GM04504 (cell line): ENCODE data around the gene PZP.
"Not testable (repeated sequence)": the region's sequence is repeated elsewhere in the genome, so short reads cannot be mapped to it uniquely, and the experiment has no call there.

ENCODE experiments used
- DNase-seq: peaks from one replicate; pipeline ENCODE4 v3.0.0-alpha.2; 2012; ENCODE audit warnings: low read depth

The PZP gene

DNA sequence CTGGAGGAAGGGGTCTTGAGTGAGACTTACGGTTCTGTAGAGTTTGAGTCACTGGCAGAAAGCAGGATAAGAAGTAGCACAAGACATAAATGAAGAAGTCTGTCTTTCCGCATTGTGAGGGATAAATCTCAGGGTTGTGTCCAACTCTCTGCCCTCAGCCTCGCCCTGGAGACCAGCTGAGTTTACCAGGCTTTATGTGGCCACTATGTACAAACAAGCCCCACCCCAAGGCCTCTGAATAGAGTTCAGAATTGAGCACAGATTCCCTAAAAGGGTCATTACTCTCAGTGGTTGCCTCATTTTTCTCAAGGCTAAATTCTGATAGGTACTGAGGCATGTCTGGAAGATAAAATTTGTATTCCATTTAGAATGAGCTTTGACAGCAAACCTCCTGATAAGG, at the start of gene PZP:
Gene PZP (minus strand): TSS at position 167 of the 400 bp plus-strand sequence. CDS start 54 bp downstream, at position 113.
- DNase-seq: no peak

DNA sequence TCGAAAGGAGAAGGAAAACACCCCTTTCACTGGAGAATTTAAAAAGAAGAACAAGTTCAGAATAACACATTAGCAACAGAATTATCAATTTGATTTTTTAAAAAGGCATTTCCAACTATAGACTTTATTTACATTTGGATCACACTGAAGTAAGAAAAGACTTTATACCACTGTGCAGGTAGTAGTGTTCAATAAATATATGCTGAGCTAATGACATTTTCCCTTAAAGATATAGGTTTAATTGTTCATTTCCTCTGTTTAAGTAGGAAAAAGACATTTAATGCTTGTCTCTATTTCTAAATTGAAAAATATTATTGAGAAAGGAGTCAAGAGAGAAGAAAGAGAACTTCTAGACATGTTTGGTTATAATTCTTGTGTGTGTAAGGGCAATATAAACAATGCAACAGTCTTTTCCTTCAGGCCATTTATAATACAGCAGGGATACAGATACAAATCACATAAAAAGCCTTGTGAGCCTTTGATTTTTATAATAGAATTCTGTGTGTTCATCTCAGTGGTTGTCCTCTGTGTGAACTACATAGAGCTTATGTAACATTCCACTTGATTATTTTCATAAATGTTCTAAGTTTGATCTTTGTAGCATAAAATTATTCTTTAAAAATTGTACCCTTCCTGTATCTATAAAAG, 48.7 kb upstream of the PZP start:
- DNase-seq: no peak

DNA sequence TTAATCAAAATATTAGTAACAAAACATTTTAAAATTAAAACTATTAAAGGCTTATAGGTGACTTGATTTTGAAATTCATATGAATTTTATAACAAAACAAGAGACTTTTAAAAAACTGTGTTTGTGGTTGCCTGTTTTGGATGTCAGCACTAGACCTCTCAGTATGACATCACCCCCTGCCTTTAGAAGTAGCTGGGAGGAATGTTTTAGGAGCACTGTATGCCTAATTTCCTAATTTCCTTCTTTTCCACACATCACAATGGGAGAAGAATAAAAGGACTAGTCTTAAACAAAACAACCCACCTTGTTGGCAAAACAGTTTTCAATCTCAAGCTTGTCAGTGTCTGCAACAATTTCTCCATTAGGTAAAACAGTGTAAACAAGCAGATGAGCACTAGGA, 48.1 kb upstream of the PZP start:
- DNase-seq: no peak

DNA sequence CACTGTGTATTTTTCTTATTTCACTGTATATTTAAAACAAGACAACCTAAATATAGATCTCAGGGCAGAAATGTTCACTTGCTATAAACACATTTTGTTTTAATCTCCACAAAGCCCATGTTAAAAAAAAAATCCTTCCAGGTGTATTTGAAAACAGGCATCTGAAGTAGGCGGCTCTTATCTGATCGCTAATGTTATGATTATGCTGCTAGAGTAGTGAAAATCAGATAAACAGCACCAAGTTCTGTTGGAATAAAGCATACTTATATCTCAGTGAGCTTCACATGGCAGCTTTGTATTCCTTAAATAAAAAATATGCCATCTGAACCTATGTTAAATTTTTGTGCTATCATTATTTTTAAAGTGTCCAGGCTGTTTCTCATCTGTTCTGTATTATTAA, 47.6 kb upstream of the PZP start:
- no peak for DNase-seq

DNA sequence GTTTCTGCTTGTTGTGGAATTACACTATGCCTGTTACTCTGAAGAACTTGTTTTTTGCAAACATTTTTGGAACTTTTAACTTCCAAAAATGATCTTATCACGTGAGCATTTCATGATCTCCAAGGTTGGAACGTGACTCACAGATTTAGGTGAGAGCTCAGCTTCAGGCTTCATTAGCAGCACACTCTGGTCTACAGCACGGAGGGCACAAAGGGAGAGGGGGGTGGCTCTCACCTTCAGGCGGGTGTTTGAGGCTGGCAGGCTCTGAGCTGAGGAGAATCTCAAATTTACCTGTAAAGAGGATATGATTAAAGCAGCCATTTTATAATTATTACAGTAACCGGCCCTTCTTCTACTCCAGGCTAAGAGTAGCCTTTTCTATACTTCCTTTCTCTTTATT, 45.3 kb upstream of the PZP start:
- no peak for DNase-seq

DNA sequence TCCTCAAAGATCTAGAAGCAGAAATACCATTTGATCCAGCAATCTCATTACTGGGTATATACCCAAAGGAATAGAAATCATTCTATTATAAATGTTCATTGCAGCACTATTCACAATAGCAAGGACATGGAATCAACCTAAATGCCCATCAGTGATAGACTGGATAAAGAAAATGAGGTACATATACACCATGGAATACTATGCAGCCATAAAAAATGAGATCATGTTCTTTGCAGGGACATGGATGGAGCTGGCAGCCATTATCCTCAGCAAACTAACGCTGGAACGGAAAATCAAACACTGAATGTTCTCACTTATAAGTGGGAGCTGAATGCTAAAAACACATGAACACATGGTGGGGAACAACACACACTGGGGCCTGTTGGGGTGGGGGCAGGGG, 44.6 kb upstream of the PZP start:
- not testable (repeated sequence) for DNase-seq

DNA sequence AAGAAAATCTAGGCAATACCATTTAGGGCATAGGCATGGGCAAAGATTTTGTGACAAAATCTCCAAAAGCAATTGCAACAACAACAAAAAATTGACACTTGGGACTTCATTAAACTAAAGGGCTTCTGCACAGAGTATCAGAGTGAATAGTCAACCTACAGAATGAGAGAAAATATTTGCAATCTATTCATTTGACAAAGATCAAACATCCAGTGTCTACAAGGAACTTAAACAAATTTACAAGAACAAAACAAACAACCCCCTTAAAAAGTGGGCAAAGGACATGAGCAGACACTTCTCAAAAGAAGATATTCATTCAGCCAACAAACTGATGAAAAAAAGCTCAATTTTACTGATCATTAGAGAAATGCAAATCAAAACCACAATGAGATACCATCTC, 44.1 kb upstream of the PZP start:
- no peak for DNase-seq

DNA sequence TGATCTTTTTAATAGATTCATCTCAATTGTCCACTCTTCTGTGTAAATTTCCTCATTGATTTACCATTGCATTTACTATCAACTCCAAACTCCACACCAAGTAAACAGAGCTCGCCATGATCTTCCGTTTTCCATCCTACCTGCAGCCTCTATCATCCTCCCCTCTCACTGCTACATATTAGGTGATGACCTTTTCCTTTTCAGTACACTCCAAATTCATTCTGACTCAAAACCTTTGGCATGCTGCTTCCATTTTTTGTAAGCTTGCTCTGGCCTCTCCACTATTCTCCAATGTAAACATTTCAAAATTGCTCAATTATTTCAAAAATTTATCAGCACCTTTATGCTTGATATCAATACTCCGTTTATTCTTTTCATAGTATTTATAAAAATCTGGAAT, 40.2 kb upstream of the PZP start:
- no peak for DNase-seq

DNA sequence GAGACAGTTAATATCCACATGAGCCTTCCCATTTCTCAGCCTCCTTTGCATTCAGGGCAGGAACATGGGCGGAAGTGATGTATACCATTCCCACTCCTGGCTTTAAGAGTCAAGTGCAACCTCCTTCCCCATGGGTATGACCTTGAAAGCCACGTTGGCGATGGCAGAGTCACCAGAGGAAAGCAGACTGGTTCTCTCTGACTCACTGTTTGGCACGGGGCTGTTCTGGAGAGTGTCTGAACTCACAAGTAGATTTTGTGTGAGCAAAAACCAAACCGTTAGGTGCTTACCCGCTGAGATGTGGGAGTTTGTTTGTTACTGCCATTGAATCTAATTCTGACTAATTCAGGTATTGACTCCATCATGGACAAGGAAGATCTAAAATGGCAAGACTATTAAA, 36.7 kb upstream of the PZP start:
- DNase-seq: no peak

DNA sequence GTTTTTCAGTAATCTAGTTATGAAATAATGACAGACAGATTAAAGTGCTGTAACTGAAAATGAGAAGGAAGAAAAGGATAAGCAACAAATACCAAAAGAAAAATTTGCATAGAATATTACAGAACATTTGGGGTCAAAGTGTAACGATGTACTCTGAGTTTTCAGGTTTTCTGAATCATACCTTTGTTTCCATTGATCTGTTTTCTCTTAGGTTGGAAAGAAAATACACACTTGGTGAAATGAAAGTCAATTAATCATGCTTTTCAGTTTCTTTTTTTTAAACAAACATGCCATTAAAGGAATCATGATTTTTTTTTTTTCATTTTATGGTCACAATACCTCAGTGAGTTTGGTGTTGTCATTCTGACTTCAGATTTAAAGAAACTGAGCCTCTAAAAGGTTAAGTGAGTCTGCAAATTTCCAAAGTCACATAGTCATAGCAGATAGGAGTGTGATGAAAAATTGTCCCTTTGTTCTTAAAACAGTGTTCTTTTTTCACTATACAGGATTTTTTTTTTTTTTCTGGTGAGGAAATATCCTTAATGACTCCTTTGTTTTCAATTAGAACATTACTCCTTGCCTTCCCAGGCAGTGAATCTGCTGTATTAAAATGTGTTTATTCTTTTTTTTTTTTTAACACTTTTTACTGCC, 35.9 kb upstream of the PZP start:
- no peak for DNase-seq

DNA sequence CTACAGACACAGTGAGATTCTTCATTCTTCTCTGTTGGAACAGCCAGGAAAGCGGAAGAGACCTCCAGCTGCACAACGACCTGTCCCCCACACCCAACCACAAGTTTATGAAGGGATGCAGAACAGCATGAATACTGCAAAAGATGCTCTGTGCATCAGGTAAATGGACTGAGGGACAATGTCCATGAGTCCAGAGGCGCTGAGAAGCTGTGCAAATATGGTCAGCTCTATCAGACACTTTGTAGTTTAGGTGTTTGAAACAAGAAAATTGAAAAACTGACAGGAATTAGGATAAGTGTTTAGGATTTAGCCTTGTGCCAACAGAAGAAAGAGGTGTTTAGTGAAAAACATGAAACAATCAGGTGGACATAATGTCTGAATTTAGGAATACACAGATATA, 33.1 kb upstream of the PZP start:
- DNase-seq: no peak

DNA sequence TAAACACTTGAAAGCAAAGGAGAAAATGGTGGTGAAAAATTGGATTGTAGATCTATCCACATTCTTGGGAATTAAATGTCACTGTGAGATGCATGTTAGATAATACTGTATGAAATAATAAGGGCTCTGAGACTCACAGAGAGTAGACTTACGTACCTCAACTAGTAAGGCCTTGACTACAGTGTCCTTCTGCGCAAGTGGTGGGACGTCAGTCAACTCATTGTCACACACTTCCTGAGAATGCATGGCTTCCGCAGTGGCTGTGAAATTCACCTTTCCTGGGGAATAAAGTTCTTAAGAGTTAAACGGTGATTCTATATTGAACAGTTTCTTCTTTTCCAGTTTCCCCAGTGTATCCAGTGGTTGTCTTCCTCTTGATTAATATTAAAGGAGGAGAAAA, 32.6 kb upstream of the PZP start:
- DNase-seq: no peak

DNA sequence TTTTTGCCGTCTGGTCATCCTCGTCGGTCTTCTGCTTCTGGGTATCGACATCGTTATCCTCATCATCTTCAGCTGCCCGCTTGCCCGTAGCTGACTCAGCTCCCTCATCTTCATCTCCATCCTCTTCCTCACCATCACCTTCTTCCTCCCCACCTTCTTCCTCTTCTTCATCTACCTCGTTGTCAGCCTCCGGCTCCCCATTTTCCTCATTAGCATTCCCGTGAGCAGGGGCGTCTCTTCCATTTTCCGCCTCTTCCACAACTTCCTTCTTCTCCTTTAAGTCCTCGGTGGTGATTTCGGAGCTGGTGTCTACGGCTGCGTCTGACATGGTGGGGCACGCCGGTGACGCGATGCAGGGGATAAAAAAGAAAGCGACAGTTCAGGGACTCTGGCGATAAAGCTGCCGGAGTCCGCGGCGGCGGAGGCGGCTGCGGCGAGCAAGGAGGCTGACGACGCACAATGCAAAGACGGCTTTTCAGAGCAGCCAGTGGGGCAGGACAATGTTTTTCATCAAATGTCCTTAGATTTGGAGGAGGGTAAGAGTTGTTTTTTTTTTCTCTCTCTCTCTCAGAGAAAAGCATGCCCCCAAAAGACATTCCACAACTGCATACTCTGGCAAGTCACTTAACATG, 31.9 kb upstream of the PZP start:
- DNase-seq: not testable (repeated sequence)

DNA sequence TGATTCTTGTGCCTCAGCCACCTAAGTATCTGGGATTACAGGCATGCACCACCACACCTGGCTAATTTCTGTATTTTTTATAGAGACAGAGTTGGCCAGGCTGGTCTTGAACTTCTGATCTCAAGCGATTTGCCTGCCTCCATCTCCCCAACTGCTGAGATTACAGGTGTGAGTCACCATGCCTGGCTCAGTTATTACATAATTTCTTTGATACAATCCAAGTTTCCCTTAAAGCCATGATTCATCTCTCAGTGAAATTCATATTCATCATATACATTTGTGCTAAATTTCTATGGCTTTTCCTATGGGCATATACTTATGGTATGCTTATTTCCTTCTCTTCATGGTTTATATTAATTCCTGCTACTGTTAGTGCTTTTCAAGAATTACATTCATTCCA, 29.1 kb upstream of the PZP start:
- no peak for DNase-seq

DNA sequence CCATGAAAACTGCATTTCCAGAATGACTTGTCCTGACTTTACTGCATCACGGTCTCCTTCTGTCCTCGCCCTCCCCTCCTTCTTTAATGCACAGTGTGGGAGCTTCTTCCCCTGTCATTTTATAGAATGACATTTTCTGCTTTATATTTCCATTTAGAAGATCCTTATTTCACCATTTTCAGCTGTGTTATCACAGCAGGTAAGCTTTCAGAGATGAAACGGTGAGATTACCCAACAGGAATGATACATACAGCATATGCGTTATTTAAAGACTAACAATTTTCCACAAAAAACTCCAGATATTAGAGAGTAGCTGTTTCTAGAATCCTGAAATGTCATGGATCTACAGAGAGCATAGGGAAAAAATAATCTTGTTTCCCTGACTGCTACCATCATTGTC, 27.3 kb upstream of the PZP start:
- no peak for DNase-seq

DNA sequence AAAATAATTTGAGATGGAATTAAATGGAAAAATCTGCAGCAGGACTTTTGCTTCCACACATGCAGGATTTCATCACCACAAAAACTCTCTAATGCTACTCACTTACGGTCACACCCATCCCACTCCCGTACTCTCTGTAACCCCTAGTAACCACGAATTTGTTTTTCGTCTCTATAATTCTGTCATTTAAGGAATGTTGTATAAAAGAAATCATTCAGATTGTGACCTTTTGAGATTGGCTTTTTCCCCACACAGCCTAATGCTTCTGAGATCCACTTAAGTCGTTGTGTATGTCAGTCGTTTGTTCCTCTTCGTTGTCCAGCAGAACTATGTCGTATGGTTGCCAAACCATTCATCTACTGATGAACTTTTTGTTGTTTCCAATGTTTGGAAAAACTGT, 19.8 kb upstream of the PZP start:
- no peak for DNase-seq

DNA sequence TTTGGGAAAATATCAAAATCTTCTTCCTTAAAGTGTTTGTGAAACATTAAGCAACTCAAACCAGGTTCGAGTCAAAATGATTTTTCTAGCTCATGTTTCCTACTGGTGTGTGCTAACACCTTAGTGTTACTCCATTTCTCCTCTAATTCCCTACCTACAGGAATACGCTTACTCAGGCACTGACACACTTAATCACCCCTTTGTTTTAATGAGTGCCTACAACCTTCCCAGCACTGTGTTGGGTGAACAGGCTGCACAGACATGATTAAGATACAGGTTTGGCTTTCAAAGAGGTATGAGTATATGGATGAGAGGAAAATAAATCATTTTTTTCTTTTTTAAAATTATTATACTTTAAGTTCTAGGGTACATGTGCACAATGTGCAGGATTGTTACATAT, 15.6 kb upstream of the PZP start:
- no peak for DNase-seq

DNA sequence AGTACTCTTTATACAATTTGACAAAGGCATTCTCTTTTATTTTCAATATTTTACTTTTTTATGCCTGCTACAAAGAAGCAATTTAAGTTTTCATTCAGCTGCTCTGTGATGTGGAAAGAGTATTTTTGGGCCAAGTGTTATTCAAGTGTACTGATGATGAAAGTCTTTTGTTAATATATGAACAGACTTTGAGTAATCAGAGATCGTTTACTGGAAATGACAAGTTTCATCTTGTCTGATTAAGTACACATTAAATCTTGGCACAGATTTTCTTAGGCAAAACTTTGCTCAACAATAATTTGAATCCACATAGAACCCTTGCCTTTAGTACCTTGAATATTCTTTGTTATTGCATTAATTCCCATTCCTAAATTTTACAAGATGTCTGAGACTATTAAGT, 13.3 kb upstream of the PZP start:
- DNase-seq: no peak

DNA sequence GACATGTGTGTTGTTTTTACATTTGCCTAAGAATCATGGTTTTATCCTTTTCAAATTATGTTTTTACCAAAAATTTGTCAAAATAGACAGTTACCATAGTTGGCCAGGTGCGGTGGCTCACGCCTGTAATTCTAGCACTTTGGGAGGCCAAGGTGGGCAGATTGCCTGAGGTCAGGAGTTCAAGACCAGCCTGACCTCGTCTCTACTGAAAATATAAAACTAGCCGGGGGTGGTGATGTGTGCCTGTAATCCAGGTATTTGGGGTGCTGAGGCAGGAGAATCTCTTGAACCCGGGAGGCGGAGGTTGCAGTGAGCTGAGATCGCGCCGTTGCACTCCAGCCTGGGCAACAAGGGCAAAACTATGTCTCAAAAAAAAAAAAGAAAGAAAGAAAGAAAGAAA, 12.8 kb upstream of the PZP start:
- not testable (repeated sequence) for DNase-seq

DNA sequence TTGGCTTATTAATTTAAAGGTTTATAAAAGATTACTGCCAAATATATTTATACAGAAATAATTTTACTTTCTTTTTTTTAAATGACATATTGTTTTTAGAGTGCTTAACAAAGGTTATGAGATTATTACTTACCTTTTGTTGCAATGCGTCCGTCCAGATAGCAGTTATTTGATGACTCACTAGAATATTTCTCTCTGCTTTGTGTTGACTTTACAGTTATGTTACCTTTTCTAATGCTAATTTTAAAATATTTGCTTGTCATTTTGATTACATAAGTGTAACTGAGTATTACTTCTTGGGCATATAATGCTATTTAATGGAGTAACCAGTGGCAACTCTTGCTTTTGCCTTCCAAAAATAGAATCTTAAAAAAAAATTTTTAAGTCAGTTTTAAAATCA, 6.3 kb upstream of the PZP start:
- DNase-seq: no peak

DNA sequence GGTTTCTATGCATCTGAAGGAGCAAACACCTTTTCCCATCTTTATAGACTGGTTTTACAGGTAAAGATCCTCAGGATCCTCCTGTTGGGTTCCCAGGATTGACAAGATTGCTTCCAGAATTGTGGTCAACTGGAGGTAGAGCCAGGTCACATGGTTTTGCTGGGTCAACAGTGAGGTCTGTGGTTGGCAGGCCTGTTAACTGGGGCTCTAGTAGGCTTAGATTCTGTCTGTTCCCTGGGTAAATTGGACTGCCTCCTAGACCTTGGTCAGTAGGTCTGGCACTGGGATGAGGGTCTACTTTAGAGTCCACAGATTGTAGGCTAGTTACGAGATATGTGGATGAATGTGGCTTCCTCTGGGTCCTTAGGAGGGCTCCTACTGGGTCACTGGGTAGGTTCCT, 3.5 kb upstream of the PZP start:
- no peak for DNase-seq

DNA sequence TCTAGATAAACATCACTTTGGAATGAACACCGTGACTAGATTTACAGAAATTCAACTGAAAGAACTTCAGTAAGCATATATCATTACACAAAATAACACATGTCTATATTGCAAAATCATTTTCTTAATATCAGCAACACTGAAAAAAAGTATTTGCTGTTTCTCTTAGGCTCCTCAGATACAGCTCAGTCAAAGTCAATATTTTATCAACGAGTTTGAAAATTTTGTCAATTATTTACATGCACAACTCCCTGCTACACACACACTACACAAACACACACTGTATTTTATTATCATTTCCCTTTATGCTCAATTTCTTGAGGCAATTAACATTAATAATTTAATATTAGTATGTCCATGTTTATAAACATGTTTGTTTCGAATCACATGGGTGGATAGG, 3.8 kb downstream of the PZP start:
- no peak for DNase-seq

DNA sequence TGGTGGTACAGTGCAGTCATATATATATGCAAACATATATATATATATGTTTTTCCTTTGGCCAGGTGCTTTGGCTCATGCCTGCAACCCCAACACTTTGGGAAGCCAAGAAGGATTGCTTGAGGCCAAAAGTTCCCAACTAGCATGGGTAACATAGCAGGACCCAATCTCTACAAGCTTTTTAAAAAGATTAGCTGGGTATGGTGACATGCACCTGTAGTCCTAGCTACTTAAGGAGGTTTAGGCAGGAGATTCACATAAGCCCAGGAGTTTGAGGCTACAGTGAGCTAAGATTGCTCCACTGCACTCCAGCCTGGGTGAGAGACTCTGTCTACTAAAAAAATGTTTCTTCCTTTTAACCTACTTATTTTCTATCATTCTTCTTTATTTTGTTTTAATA, 10.2 kb downstream of the PZP start:
- DNase-seq: no peak

DNA sequence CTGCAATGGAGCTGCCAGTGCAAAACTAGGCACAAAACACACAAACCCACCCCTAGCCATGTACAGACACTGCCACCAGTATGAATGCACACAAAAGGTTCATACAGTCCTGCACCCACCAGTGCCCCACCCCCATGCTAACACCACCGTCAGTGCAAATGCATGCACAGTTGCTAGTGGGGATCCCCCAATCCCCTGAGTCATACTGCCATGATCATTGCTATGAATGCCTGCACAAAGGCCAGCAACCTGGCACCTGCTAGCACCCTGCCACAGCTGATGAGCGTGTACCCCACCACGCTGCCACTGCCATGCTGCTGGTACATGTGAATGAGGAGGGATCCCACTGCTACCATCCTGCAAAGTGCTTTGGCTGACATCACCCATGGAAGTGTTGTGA, 23.9 kb downstream of the PZP start:
- DNase-seq: no peak
